Measurements from ENCODE around the gene ACAD9. TPM values are rescaled to one million over a fixed set of nuclear protein-coding genes. Genes with fewer than 3 reads are reported as not detected.

Gene ACAD9
- polyA plus RNA-seq, 3 donors: 21.9 to 27.7 (median 25.6) TPM

GRCh38 chr3:128945878-128946175 lies 66.4 kb downstream of the ACAD9 start:
- Histone ChIP-seq H3K9me3 (replicated peaks in 1 of 2; ENCODE audit: control insufficient read depth in 1 of 2, insufficient read depth in 1 of 2, low read length in 2 of 2) (no peaks in the 10 kb centered on the region), H3K27me3 (ENCODE audit: control insufficient read depth in 2 of 2, insufficient read depth in 2 of 2, low read length in 2 of 2) (no peaks in the 10 kb centered on the region), H3K79me2 (ENCODE audit: insufficient read depth, low read length) (no peaks in the 10 kb centered on the region), H3K27ac (ENCODE audit: low read depth in 1 of 2, low read length in 2 of 2) (no peak overlapping the region), H3K4me2 (replicated peaks; ENCODE audit: extremely low read depth, low read length, poor library complexity, severe bottlenecking) (no peak overlapping the region), H3K36me3 (replicated peaks in 1 of 2; ENCODE audit: control insufficient read depth in 1 of 2, insufficient read depth in 2 of 2, low read length in 2 of 2) (no peaks in the 10 kb centered on the region), H3K4me1 (ENCODE audit: control insufficient read depth in 1 of 2, insufficient read depth in 2 of 2, low read length in 2 of 2) (no peaks in the 10 kb centered on the region), H3K4me3 (replicated peaks in 1 of 3; ENCODE audit: low read depth in 2 of 3, low read length in 3 of 3) (no peak overlapping the region), H3K9ac (ENCODE audit: insufficient read depth, low read length, poor library complexity, severe bottlenecking) (no peak overlapping the region), H2AFZ (ENCODE audit: insufficient read depth, low read depth, low read length, poor library complexity, severe bottlenecking) (no peak overlapping the region), H4K20me1 (ENCODE audit: insufficient read depth, low read length) (no peaks in the 10 kb centered on the region)
- intact Hi-C loops (cut with micrococcal nuclease): no loop called here
- no peak overlapping the region for H3K4me3 Mint-ChIP-seq
- H3K27me3 Mint-ChIP-seq (ENCODE audit: low read depth in 3 of 3): peaks cover 0 to under 1% (median 0%) of the 10 kb centered on the region in 3 donors
- 72% methylated on average over 3 of the region's 3 CpGs for WGBS (ENCODE audit: insufficient coverage)
- peaks cover 0 to 2% (median 0%) of the 10 kb centered on the region in 7 donors for H3K9me3 Mint-ChIP-seq
- TF ChIP-seq CTCF (IDR thresholded peaks at IDR 0.05): no peak
- peak overlapping the region in 1 of 7 donors; percentile 13 for H3K27ac Mint-ChIP-seq
- H3K36me3 Mint-ChIP-seq: no peaks in the 10 kb centered on the region
- H3K4me1 Mint-ChIP-seq: no peaks in the 10 kb centered on the region
- DNase-seq: no peak

DNA sequence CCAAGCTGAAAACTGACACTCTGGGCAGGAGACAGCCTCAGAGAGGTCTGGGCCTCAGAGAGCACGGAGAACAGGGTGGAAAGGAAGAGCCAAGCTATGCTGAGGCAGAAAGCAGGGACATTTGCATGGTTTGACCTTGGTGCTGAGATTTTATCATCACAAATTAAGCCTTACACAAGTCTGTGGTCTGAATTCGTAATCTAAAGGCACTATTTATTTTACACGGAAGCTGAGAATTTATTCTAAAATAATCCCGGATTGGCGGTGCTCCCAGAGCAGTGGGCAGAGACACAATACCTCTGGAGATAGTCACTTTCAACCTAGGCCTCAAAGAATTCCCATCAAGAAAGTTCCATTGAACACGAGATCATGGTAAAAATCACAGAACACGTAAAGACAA lies 67.0 kb downstream of the ACAD9 start:
- H3K27me3 ChIP-seq (ENCODE audit: control insufficient read depth in 2 of 2, insufficient read depth in 2 of 2, low read length in 2 of 2): no peaks in the 10 kb centered on the region
- no peaks in the 10 kb centered on the region for H3K4me1 Mint-ChIP-seq
- H3K9me3 ChIP-seq (replicated peaks in 1 of 2; ENCODE audit: control insufficient read depth in 1 of 2, insufficient read depth in 1 of 2, low read length in 2 of 2): no peaks in the 10 kb centered on the region
- WGBS (ENCODE audit: insufficient coverage): 100% methylated on average over 4 of the region's 7 CpGs
- no peak overlapping the region for H3K9ac ChIP-seq (ENCODE audit: insufficient read depth, low read length, poor library complexity, severe bottlenecking)
- no peak for DNase-seq
- H3K27ac Mint-ChIP-seq: no peak overlapping the region
- no peaks in the 10 kb centered on the region for H4K20me1 ChIP-seq (ENCODE audit: insufficient read depth, low read length)
- H3K27ac ChIP-seq (ENCODE audit: low read depth in 1 of 2, low read length in 2 of 2): no peak overlapping the region
- no peak overlapping the region for H3K4me3 Mint-ChIP-seq
- H3K4me1 ChIP-seq (ENCODE audit: control insufficient read depth in 1 of 2, insufficient read depth in 2 of 2, low read length in 2 of 2): no peaks in the 10 kb centered on the region
- intact Hi-C loops (cut with micrococcal nuclease): no loop called here
- peaks cover 0 to 2% (median 0%) of the 10 kb centered on the region in 7 donors for H3K9me3 Mint-ChIP-seq
- no peak overlapping the region for H3K4me3 ChIP-seq (replicated peaks in 1 of 3; ENCODE audit: low read depth in 2 of 3, low read length in 3 of 3)
- H2AFZ ChIP-seq (ENCODE audit: insufficient read depth, low read depth, low read length, poor library complexity, severe bottlenecking): no peak overlapping the region
- peaks cover 0 to 3% (median 0%) of the 10 kb centered on the region in 3 donors for H3K27me3 Mint-ChIP-seq (ENCODE audit: low read depth in 3 of 3)
- H3K4me2 ChIP-seq (replicated peaks; ENCODE audit: extremely low read depth, low read length, poor library complexity, severe bottlenecking): no peak overlapping the region
- TF ChIP-seq CTCF (IDR thresholded peaks at IDR 0.05): no peak
- H3K36me3 Mint-ChIP-seq: no peaks in the 10 kb centered on the region
- no peaks in the 10 kb centered on the region for H3K36me3 ChIP-seq (replicated peaks in 1 of 2; ENCODE audit: control insufficient read depth in 1 of 2, insufficient read depth in 2 of 2, low read length in 2 of 2)
- H3K79me2 ChIP-seq (ENCODE audit: insufficient read depth, low read length): no peaks in the 10 kb centered on the region
